Epithelial cell of proximal tubule (primary cell): ENCODE data around the gene TMPRSS13. TPM values are rescaled to one million over a fixed set of nuclear protein-coding genes. Genes with fewer than 3 reads are reported as not detected.

Experiments used
- DNase-seq: peaks from one replicate; pipeline ENCODE4 v3.0.0-alpha.2; 2011; ENCODE audit warnings: low read depth
- H3K4me3 ChIP-seq: 2 replicates; pipeline ENCODE4 v1.5.1; 2011; ENCODE audit warnings: low read depth, mild to moderate bottlenecking, low read length
- total RNA-seq: library from RNA; depleted of rRNA; stranded (reverse); fragments of >200 nt; gene quantifications from 2 replicates; pipeline ENCODE4 v1.2.3, GENCODE V29; 2015
- TF ChIP-seq, protein P1 (sequence below): conservative IDR thresholded peaks from 2 replicates; pipeline ENCODE4 v1.5.1; 2012; ENCODE audit warnings: low read depth, mild to moderate bottlenecking, low read length

TMPRSS13 gene
- total RNA-seq, 1 donor from 2014 or later = 0.63 TPM

DNA sequence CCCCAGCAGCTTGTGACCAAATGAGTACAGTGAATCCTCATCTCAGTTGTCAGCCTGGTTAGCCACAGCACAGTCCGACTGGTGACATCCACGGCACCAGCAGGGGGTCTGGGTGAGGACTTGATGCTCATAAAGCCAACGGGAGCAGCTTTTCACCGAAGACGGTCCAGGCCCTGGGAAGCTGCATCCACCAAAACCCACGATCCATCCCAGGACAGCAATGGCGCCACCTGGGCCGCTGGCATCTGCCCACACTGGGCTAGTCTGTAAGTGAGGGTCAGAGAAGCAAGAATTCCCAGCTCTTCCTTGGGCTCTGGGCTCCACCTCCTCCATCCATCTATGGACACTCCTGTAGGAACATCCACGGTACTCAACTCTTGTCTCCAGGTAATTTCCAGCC is 27.6 kb downstream of the TMPRSS13 start:
- no peak overlapping the region for H3K4me3 ChIP-seq
- no peak for DNase-seq
- TF ChIP-seq, protein P1, sequence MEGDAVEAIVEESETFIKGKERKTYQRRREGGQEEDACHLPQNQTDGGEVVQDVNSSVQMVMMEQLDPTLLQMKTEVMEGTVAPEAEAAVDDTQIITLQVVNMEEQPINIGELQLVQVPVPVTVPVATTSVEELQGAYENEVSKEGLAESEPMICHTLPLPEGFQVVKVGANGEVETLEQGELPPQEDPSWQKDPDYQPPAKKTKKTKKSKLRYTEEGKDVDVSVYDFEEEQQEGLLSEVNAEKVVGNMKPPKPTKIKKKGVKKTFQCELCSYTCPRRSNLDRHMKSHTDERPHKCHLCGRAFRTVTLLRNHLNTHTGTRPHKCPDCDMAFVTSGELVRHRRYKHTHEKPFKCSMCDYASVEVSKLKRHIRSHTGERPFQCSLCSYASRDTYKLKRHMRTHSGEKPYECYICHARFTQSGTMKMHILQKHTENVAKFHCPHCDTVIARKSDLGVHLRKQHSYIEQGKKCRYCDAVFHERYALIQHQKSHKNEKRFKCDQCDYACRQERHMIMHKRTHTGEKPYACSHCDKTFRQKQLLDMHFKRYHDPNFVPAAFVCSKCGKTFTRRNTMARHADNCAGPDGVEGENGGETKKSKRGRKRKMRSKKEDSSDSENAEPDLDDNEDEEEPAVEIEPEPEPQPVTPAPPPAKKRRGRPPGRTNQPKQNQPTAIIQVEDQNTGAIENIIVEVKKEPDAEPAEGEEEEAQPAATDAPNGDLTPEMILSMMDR = no peak

- H3K4me3 ChIP-seq = no peak overlapping the region
- DNase-seq = no peak
- TF ChIP-seq, protein P1 = no peak
Measured at GRCh38 chr11:117900720-117901440, 28.3 kb downstream of the TMPRSS13 start.

- DNase-seq = no peak
- no peak overlapping the region for H3K4me3 ChIP-seq
- TF ChIP-seq, protein P1 = no peak
Measured at GRCh38 chr11:117900121-117900648, 29.0 kb downstream of the TMPRSS13 start.

GRCh38 chr11:117898059-117898458 is 31.1 kb downstream of the TMPRSS13 start:
- DNase-seq = no peak
- TF ChIP-seq, protein P1 = no peak
- H3K4me3 ChIP-seq = no peak overlapping the region

- no peak overlapping the region for H3K4me3 ChIP-seq
- no peak for DNase-seq
- TF ChIP-seq, protein P1 = no peak
Measured at GRCh38 chr11:117892651-117893050, 36.6 kb downstream of the TMPRSS13 start.

GRCh38 chr11:117891362-117891761 is 37.8 kb downstream of the TMPRSS13 start:
- TF ChIP-seq, protein P1 = no peak
- no peak for DNase-seq
- no peak overlapping the region for H3K4me3 ChIP-seq

- no peak for DNase-seq
- no peak overlapping the region for H3K4me3 ChIP-seq
- TF ChIP-seq, protein P1 = no peak
Measured at GRCh38 chr11:117888139-117888566, 41.0 kb downstream of the TMPRSS13 start.
